ENCODE data around the gene ARHGAP4. TPM values are rescaled to one million over a fixed set of nuclear protein-coding genes. Genes with fewer than 3 reads are reported as not detected.

The ARHGAP4 gene
- total and polyA plus RNA-seq, 2 donors (not counting 1 experiment from before 2014, with no cell fraction given): 0.51 to 1.5 TPM

- H3K4me1 ChIP-seq (ENCODE audit: control insufficient read depth, extremely low read depth, insufficient read depth, low read length): no peaks in the 10 kb centered on the region
- no peak for TF ChIP-seq CTCF (conservative IDR thresholded peaks at IDR 0.05 in 1 of 2, IDR thresholded peaks at IDR 0.05 in 1 of 2; ENCODE audit: low read depth in 1 of 2, low read length in 2 of 2)
- TF ChIP-seq EZH2 (IDR thresholded peaks at IDR 0.05; ENCODE audit: low read length, missing control alignments): no peak
- H3K9ac ChIP-seq (ENCODE audit: insufficient read depth, low read length): no peak overlapping the region
- no peaks in the 10 kb centered on the region for H3K79me2 ChIP-seq (ENCODE audit: control insufficient read depth, insufficient read depth, low read length)
- H3K9me3 ChIP-seq (ENCODE audit: control insufficient read depth, insufficient read depth, low read depth, low read length): no peaks in the 10 kb centered on the region
- no peaks in the 10 kb centered on the region for H4K20me1 ChIP-seq (ENCODE audit: control insufficient read depth, extremely low read depth, insufficient read depth, low read length)
- H3K4me3 ChIP-seq (replicated peaks in 1 of 4; ENCODE audit: control extremely low read depth in 1 of 4, insufficient read depth in 1 of 4, low read depth in 3 of 4, low read length in 4 of 4): no peak overlapping the region
- no peaks in the 10 kb centered on the region for H3K36me3 ChIP-seq (ENCODE audit: control insufficient read depth, insufficient read depth, low read length)
- DNase-seq (ENCODE audit: low read depth in 2 of 2): no peak
- H3K4me2 ChIP-seq (ENCODE audit: extremely low read depth, insufficient read depth, low read length): no peak overlapping the region
- H3K27me3 ChIP-seq (ENCODE audit: control insufficient read depth, insufficient read depth, low read length): no peaks in the 10 kb centered on the region
- no peak overlapping the region for H2AFZ ChIP-seq (ENCODE audit: low read length)
- H3K27ac ChIP-seq (ENCODE audit: insufficient read depth, low read length): no peak overlapping the region
Observed at GRCh38 chrX:153908219-153908860, 17.7 kb downstream of the ARHGAP4 start.

- no peaks in the 10 kb centered on the region for H3K79me2 ChIP-seq (ENCODE audit: control insufficient read depth, insufficient read depth, low read length)
- H3K4me2 ChIP-seq (ENCODE audit: extremely low read depth, insufficient read depth, low read length): no peak overlapping the region
- no peaks in the 10 kb centered on the region for H3K27me3 ChIP-seq (ENCODE audit: control insufficient read depth, insufficient read depth, low read length)
- H4K20me1 ChIP-seq (ENCODE audit: control insufficient read depth, extremely low read depth, insufficient read depth, low read length): no peaks in the 10 kb centered on the region
- no peaks in the 10 kb centered on the region for H3K4me1 ChIP-seq (ENCODE audit: control insufficient read depth, extremely low read depth, insufficient read depth, low read length)
- TF ChIP-seq CTCF (conservative IDR thresholded peaks at IDR 0.05 in 1 of 2, IDR thresholded peaks at IDR 0.05 in 1 of 2; ENCODE audit: low read depth in 1 of 2, low read length in 2 of 2) (no peak), EZH2 (IDR thresholded peaks at IDR 0.05; ENCODE audit: low read length, missing control alignments) (no peak)
- H3K9ac ChIP-seq (ENCODE audit: insufficient read depth, low read length): no peak overlapping the region
- H3K27ac ChIP-seq (ENCODE audit: insufficient read depth, low read length): no peak overlapping the region
- DNase-seq (ENCODE audit: low read depth in 2 of 2): no peak
- H2AFZ ChIP-seq (ENCODE audit: low read length): no peak overlapping the region
- H3K4me3 ChIP-seq (replicated peaks in 1 of 4; ENCODE audit: control extremely low read depth in 1 of 4, insufficient read depth in 1 of 4, low read depth in 3 of 4, low read length in 4 of 4): no peak overlapping the region
- no peaks in the 10 kb centered on the region for H3K36me3 ChIP-seq (ENCODE audit: control insufficient read depth, insufficient read depth, low read length)
- no peaks in the 10 kb centered on the region for H3K9me3 ChIP-seq (ENCODE audit: control insufficient read depth, insufficient read depth, low read depth, low read length)
Observed at GRCh38 chrX:153907456-153907855, 18.6 kb downstream of the ARHGAP4 start.

- Histone ChIP-seq H3K9ac (ENCODE audit: insufficient read depth, low read length) (no peak overlapping the region), H3K4me2 (ENCODE audit: extremely low read depth, insufficient read depth, low read length) (no peak overlapping the region), H2AFZ (ENCODE audit: low read length) (no peak overlapping the region), H3K27ac (ENCODE audit: insufficient read depth, low read length) (no peak overlapping the region), H4K20me1 (ENCODE audit: control insufficient read depth, extremely low read depth, insufficient read depth, low read length) (no peaks in the 10 kb centered on the region), H3K79me2 (ENCODE audit: control insufficient read depth, insufficient read depth, low read length) (no peaks in the 10 kb centered on the region), H3K4me1 (ENCODE audit: control insufficient read depth, extremely low read depth, insufficient read depth, low read length) (peaks cover 2% of the 10 kb centered on the region), H3K9me3 (ENCODE audit: control insufficient read depth, insufficient read depth, low read depth, low read length) (no peaks in the 10 kb centered on the region), H3K36me3 (ENCODE audit: control insufficient read depth, insufficient read depth, low read length) (no peaks in the 10 kb centered on the region), H3K4me3 (replicated peaks in 1 of 4; ENCODE audit: control extremely low read depth in 1 of 4, insufficient read depth in 1 of 4, low read depth in 3 of 4, low read length in 4 of 4) (no peak overlapping the region), H3K27me3 (ENCODE audit: control insufficient read depth, insufficient read depth, low read length) (no peaks in the 10 kb centered on the region)
- no peak for TF ChIP-seq EZH2 (IDR thresholded peaks at IDR 0.05; ENCODE audit: low read length, missing control alignments)
- no peak for TF ChIP-seq CTCF (conservative IDR thresholded peaks at IDR 0.05 in 1 of 2, IDR thresholded peaks at IDR 0.05 in 1 of 2; ENCODE audit: low read depth in 1 of 2, low read length in 2 of 2)
- DNase-seq (ENCODE audit: low read depth in 2 of 2): no peak
Observed at GRCh38 chrX:153906126-153906917, 19.7 kb downstream of the ARHGAP4 start.

Data from fibroblast of lung (primary cell).